NCI-H2029 treated with DMSO at 0.1 percent for 48 hours (cell line): Measurements from ENCODE around the gene AURKB.
"Not testable (repeated sequence)": the region's sequence is repeated elsewhere in the genome, so short reads cannot be mapped to it uniquely, and the experiment has no call there.

ENCODE experiments used
- DNase-seq: peaks from one replicate; lab custom pipeline; 2025; lab: John Stamatoyannopoulos, UW

AURKB gene

DNA sequence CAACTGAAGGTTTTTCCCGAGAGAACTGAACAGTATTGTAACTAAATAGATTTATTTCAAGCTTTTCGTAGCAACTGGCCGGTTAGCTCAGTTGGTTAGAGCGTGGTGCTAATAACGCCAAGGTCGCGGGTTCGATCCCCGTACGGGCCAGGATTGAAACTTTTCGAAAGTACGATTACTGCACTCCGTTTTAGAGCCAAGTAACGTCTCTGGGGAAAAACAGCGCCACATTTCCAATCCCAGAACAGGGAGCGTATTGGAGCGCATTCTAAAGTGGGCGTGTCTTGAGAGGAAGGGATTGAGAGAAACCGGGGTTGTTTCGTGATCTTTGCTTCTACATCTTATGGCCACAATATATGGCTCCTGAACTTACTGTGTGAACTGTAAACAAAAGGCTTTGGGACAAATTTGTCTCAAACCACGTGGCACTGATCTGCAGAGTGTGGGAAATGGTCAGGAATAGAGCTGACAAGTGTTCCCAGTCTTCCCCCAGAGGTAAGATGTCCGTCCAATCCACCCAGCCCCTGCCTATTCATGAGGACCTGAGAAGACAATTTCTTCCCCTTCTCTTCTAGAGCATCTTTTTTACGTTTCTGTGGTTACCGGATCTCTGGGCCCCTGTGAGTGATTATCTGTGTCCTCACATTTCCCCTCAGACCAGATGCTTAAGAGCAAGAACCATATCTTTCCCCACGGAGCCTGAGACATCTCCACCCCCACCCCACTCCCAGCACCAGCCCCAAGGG lies 22.7 kb downstream of the AURKB start:
- DNase-seq: peak; percentile 80

DNA sequence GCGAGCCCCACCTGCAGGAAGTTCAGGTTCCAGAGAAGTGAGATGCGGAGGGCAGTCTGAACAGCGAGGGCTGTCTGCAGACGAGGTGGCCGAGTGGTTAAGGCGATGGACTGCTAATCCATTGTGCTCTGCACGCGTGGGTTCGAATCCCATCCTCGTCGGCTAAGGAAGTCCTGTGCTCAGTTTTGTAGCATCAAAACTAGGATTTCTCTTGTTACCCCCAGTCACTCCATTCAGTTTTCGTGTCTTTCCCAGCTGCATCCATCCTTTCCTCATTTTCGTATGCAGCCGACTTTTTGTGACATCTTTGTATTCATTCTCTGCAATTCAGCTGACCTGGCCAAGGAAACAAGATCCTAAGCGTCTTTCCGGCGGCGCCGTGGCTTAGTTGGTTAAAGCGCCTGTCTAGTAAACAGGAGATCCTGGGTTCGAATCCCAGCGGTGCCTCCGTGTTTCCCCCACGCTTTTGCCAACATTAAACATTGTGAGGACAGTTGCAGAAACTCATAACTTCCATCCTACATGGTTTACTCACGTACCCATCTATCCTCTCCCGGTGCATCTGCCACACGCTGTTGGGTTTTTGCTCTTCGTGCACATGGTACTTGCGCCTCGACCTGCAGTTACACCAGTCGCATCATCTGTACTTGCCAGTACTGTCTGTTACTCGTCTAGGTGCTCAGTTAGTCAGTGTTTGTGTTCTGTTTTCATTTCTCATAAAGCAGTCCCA lies 23.4 kb downstream of the AURKB start:
- DNase-seq: peak; percentile 55

DNA sequence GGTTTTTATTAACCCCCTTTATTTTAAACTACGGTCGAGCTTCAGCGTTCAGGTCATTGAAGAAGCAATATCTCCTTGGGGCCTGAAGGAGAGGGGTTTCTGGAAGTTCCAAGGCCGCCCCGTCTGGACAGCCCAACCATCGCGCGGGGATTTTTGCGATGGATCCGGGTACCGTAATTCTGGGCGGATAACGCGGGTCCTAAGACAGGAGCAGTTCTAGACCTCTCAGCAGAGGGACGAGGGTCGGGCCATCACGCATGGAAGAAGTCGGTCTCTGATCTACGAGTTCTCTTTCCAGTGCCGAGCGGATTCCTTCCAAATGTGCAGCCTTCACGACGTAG lies 24.0 kb downstream of the AURKB start:
- no peak for DNase-seq

DNA sequence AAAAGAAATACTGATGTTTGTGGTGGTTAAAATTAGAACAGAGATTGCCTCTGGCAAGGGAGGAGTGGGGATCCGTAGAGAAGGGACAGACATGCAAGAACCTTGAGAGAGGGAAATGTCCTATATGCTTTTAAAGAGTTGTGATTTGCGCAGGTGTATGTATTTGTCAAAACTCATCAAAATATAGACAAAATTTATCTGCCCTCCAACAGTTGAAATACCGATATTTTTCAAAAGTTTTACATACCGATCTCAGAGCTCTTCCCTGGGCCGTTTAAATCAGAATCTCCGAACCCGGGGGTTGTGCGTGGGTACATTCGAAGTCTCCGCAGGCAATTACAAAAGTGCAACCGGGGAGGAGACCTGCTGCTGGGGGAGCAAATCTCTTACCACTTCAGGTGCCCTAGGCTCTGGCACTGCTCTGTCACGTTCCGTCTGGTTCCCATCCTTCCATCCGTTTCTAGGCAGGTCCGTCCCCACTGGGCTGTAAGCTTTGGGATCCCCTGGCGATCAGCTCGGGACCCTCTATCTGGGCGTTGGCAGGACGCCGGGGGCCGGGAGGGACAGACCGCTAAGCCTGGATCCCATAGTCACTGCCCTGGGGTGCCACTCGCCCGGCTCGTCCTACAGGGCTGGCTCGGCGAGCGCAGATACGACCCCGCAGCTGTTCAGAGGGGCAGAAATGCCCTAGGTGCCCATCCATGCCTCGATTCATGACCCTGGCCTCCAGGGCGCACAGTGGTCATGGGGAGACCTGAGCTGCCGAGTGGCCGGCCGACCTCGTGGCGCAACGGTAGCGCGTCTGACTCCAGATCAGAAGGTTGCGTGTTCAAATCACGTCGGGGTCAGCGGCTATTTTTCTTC lies 24.6 kb downstream of the AURKB start:
- no peak for DNase-seq

DNA sequence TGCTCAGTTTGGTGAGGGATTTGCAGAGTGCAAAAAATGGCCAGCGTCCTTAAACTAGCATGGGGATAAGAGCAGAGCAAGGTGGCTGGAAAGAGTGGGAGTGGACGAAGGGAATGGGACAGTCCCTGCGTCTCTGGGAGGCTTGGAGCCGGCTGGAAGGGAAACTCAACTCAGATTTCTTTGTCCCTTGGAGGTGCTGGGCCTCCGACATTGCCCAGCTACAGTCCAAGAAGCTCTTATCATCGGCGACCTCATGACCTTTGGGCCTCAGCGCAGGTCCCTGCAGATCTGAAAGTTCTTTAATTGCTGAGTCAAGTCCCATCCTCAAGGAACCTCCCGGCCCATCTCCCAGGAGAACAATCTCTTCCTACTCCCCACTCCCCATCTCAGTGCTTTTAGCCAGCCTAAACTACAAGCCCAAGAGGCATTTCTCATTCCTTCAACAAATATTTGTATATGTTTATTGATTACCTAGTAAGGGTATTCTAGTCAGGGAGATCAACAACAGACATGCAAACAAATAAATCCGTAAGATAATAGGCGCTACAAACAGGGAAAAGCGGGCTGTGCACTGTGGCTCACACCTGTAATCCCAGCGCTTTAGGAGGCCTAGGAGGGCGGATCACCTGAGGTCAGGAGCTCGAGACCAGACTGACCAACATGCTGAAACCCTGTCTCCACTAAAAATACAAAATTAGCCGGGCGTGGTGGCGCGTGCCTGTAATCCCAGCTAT lies 33.2 kb downstream of the AURKB start:
- DNase-seq: no peak

DNA sequence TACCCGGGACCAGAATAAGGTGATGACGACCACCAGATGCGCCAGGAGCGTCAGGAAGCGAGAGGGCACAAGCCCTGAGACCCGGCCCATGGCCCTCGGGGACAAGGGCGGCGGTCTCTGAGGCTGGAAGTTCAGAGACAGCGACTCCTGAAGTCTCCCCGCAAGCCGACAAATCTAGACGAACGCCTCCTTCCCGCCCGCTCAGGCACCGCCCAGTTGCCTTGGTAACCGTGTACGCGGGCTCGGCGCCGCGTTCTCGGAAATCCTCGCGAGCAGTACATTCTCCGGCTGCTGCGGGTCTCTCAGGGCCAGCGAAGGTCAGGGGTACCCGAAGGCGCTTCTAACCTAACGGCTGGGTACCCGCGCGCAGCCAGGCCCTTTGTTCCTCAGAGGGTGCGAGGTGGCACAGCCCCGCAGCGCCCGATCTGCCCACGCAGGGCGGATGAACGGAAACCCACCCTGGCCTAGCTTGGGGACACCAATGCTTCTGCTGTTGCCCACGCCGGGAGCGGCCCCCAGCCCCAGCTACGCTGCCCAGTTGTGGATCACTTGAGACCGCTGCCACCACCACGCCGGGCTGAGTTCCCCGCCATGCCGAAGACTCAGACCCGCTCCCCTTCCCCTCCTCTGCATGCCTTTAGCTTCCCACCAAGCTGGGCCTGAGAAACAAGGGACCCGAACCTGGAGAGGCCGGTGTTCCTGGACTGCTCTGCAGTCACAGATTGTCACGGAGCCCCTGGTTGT lies 34.0 kb downstream of the AURKB start, which contains the start of gene TMEM107:
Gene TMEM107 (minus strand): TSS at position 184 of the 744 bp plus-strand sequence. CDS start 94 bp downstream, at position 90.
- no peak for DNase-seq

DNA sequence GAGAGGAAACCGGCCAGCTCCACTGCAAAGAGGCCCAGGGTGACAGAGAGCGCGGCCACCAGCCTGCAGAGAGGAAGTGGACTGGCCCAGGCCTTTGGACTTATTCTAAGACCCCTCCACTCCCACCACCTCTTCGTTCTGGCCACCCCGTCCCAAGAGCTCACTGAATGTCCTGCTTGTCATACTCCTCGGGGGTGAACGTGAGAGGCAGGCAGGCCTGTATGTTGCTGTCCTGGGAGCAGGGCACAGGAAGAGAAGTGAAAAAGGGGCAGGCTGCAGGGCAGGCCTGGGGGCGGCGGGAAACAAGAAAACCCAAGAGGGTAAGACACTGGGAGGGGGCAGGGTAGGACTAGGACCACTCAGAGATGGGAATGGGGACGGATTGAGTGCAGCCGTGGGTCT lies 34.6 kb downstream of the AURKB start:
- no peak for DNase-seq

DNA sequence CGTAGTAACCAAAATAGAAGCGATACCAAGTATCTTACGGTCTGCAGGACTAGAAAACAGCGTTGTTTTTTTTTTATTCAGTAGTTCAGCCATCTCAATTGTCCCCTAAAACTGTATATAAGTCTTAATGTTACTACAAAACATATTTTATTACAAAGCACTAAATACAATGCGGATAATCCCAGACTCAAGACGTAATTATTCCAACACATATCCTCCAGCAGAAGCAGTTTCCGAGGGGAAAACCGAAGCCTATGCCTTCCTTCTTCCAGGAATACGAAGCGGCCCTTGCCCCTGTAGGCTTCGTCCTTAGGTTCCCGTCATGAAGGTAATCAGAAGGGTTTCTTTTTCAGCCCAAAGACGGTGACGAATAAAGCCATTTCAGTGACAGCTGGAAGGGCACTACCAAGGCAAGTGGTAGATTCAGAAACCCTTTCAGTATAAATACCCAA lies 36.5 kb downstream of the AURKB start:
- DNase-seq: no peak

DNA sequence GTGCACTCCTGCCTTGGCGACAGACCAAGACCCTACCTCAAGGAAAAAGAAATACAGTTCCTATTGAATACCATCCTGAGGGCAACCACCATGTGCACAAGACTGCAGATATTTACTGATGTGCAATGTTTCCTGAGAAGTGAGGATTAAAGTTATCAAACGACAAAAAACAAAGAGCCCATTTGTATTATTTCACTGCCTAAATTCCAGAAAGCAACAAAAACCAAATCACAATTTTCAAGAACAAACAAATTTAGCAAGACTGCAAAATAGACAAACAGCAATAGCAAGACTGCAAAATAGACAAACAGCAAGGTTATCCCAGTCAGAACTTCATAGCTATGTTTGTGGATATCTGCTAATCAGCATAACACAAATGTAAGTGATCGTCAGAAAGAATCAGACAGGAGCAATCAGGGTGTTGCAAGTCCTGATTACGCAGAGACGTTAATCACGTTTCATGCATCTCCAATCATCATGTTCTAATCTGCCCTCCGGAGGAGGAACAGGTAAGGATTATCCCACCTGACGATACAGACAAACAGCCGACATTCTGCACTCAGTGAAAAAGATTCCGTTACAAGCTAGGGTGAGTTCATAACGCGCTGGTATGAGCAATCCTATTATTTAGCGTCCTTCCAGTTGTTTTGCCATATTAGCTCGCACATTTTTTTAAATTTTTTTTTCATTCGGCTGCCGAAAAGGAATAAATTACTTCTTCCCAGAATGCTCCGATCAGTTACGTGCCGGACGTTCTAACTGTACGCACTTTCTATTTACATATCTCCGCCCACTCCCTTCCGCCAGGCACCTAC lies 37.1 kb downstream of the AURKB start:
- DNase-seq: peak; percentile 74

DNA sequence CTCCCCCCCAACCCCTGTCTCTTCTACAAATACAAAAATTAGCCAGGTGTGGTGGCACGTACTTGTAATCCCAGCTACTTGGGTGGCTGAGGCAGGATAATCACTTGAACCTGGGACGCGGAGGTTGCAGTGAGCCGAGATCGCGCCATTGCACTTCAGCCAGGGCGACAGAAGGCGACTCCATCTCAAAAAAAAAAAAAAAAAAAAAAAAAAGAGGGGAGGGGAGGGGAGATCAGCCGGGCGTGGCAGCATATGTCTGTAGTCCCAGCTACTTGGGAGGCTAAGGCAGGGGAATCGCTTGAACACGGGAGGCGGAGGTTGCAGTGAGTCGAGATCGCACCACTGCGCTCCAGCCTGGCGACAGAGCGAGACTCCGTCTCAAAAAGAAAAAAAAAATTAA lies 40.2 kb downstream of the AURKB start:
- not testable (repeated sequence) for DNase-seq

DNA sequence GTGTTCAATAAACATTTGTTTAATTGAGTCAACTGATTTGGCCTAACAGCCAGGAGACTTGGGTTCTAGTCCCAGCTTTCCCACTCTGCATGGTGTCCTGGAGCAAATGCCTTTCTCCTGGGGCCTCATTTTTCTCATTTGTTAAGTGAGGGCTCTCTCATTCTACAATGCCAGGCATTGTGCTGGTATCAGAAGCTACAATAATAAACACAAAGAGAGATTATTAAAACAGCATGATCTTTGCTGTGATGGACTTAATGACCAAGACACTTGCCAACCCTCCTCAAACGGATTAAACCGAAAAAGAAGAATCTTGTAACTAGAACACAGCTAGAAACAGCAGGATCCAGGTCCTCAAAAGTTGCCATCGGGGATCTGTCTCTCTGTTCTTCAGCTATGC lies 42.8 kb downstream of the AURKB start:
- DNase-seq: no peak

DNA sequence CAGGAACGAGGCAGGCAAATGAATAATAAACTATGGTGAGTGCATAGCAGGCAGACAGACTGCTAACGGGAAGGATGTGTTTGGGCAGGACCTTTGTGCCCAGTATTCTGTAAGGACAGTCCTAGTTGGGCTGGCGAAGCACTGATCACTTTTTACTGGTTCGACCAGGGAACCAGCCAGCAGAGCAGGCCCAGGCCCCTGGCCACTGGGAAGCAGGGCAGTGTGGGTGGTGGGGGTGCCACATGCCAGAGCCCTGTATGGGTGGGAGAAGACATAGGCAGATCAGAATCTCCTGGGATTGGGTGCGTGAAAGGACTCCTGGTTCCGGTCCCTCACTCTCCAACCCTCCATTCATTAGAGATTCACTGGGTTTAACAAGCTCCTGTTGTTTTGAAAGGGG lies 43.6 kb downstream of the AURKB start:
- DNase-seq: no peak

DNA sequence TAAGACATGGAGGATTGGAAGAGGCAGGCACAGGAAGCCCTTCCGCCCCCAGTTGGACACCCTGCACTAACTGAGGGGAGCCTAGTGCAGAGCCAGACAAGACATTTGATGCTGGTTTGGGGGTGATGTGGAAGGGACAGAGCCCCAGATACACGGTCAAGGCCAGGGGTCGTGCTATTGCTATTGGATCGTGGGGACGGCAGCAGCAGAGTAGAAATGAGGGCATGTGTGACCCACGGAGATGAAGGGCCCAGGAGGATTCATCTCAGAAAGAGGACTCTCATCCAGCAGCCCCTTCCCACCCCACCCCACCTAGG lies 45.6 kb downstream of the AURKB start:
- DNase-seq: no peak

DNA sequence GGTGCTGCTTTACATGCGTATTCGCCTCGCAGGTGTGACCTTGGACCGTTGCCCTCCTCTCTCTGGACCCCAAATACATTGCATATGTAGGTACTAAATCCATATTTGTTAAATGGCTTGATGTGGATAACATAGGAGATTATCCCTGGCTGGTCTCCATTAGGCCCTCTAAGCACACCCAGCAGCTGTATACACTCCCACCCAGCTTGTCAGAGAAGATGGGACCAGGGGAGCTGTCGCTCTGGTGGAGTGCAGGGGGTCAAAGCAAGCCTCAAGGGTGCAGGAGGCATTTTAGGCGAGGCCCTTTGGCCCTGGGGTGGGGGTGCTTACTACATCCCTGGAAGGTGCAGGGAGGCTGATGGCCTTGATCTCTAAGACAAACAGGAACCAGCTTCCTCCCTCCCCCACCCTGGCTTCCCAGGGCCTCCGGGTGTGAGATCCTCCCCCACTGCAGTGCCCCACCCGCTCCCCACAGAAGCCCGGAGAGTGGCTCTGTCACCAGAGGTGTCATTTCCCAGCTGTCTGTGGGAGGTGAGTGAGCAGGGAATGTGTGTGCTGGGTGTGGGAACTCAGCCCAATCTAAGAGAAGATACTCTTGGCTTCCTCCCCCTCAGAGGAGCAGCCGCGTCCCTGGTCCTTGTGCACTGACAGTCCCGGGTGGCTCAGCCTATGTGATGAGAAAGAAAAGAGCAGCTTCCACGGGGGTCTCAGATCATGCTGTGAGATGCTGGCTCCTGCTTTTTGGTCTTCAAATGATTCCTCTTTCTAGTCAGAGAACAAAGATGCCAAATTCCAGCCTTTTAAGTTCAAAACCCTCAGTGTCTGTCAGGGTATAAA lies 46.2 kb downstream of the AURKB start:
- DNase-seq: no peak

DNA sequence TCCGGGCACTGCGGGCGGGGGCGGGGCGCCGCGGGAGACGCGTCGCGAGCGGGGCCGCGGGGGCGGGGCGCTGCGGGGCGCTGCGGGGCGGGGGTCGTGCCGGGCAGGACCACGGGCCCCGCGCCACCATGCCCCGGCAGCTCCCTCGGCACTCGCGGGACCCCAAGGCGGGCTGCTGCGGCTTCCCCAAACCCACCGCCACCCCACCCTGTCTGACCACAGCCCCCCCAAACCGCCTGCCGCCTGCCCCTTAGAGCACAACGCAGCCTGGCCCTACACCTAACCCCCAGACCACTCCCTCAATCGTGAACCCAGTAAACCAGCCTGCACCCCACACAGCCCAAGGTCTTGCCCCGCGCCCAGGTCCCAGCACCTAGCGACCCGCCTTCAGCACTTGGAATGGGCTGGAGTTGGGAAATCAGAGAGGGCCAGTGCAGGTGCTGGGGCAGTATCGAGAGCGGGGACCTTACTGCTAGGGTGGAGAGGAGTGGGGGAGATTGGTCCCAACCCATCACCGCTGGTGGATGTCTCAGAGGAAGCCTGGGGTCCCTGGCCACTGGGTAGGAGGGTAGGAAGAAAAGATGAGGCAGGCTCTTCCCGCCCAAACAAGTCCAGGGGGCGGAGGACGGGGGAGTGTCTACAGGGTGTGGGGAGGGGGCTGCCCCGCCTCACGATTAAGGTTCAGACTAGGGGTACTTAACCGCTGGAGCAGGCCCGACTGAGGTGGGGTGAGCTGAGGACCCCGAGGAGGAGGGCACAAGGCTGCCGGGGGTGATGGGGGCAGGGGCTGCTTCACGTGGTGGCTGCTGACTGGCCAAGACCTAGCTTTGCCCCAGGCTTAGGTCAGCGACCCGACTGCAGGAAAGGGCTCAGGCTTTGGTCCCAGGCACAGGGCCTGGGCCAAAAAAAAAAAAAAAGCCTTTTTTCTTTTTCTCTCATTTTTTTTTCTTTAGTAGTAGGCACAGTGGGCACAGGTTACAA lies 47.1 kb downstream of the AURKB start:
- DNase-seq: no peak

DNA sequence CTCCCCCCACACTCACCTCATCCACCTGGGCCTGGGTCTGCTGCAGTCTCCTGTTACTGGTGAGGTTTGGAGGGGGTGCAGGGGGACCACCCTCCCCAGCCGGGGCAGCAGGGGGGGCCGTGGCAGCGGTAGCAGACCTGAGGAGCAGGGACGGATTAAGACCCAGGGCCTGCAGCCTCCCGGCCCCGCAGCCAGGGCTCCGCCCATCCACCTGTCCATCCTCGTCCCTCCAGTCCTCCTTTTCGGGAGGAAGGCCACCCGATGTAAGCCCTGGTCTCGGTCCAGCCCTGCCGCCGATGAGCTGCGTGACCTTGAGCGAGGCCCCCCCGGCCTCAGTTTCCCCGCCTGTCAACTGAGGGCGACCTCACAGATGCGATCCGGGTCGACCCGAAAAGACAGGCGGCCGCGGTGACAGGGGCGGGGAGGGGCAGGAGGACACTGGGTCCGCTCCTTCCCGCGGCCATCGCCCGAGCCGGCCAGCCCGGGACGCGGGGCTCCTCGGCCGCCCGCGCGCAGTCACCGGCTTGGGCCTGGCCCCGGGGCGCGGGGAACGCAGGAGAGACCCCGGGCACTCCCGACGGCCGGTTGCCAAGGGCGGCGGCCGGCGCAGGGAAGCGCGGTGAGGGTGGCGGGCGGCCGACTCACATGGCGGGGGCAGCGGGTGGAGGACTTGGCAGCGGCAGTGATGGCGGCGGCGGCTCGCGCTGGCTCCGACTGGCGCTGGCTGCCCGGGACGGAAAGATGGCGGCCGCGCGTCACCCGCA lies 48.0 kb downstream of the AURKB start, which contains the start of gene VAMP2:
Gene VAMP2 (minus strand): TSS at position 716 of the 764 bp plus-strand sequence. CDS start 69 bp downstream, at position 647.
- no peak for DNase-seq
